ENCODE results near the gene TRIB2. TPM values are rescaled to one million over a fixed set of nuclear protein-coding genes. Genes with fewer than 3 reads are reported as not detected.

TRIB2 gene
- total and polyA plus RNA-seq, 5 experiments from 2014 or later = 22.5 to 85.1 (median 30.5) TPM

DNA sequence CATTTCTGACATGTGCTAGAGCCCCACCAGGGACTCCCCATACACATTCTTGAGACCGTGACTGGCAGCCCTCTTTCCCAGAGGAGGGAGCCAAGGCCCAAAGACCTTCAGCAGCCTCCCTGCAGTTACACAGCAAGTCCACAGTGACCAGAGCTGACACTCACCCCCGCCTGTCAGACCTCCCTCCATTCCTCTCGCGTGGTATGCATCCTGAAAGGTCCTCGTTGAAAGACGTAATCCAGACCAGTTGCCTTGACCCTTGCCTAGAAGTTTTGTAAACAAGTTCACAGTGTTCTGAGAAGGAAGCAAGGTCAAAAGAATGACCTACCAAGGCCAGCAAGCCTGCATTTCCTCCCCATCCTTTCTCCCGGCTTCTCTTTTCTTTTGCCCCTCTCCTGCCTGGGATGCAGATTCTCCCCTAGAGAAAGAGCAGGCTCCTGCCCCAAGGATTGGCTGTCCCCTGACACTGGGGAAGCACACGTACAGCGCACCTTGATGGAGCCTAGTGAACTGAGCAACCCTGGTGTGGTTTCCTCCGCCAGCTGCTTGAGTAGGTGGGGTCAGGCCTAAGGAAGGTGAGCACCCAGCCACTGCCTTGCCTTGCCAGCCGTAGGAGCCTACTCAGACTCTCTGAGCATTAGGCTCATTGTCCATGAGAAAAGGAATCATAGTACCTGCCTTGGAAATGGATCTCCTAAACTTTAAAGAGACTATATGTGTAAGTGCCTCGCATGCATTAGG is 18.3 kb downstream of the TRIB2 start:
- POLR2A ChIA-PET = interaction anchor here (1.2 kb wide), 1 partner anchor 19 kb away, joined by 3 read pairs; no protein-coding TSS in a partner anchor
- Mint-ChIP-seq H3K27me3 (no peaks in the 10 kb centered on the region), H3K4me1 (peaks cover 35 to 74% (median 63%) of the 10 kb centered on the region in 4 donors), H3K27ac (peak overlapping the region in 7 of 10 donors; percentile 18 to 76 (median 66)), H3K4me3 (peak overlapping the region in 1 of 10 donors; percentile 11), H3K36me3 (peaks cover 9 to 75% (median 18%) of the 10 kb centered on the region in 3 donors), H3K9me3 (no peaks in the 10 kb centered on the region)
- peak in 1 of 2 donors; percentile 22 for ATAC-seq
- DNase-seq = no peak

DNA sequence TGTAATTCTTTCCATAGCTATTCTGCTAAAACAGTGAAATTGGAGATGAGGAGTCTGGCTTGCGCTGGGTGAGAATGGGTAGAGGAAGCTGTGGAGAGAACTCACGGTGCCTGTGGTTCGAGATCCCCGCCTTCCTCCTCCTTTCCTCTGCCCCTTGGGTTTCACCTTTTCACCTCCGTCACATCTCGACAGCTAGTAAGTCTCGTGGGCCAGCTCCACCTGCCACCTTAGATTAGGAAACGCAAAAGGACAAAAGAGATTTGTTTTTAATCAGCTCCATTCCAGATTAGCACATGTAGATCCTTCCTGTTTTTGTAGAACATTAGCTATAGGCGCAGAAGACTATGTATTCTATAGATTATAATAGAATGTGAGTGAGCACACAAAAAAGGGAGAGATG is 20.6 kb downstream of the TRIB2 start:
- Mint-ChIP-seq H3K27me3 (no peaks in the 10 kb centered on the region), H3K36me3 (peaks cover 9 to 79% (median 28%) of the 10 kb centered on the region in 3 donors), H3K27ac (peak overlapping the region in 5 of 10 donors; percentile 31 to 80 (median 66)), H3K9me3 (no peaks in the 10 kb centered on the region), H3K4me3 (peak overlapping the region in 1 of 10 donors; percentile 8), H3K4me1 (peaks cover 30 to 55% (median 45%) of the 10 kb centered on the region in 4 donors)
- ATAC-seq (no peak), DNase-seq (no peak)
- POLR2A ChIA-PET = interaction anchor here (1.3 to 2.3 kb wide), 2 partner anchors 9 to 20 kb away, joined by 3 to 8 read pairs; no protein-coding TSS in a partner anchor

DNA sequence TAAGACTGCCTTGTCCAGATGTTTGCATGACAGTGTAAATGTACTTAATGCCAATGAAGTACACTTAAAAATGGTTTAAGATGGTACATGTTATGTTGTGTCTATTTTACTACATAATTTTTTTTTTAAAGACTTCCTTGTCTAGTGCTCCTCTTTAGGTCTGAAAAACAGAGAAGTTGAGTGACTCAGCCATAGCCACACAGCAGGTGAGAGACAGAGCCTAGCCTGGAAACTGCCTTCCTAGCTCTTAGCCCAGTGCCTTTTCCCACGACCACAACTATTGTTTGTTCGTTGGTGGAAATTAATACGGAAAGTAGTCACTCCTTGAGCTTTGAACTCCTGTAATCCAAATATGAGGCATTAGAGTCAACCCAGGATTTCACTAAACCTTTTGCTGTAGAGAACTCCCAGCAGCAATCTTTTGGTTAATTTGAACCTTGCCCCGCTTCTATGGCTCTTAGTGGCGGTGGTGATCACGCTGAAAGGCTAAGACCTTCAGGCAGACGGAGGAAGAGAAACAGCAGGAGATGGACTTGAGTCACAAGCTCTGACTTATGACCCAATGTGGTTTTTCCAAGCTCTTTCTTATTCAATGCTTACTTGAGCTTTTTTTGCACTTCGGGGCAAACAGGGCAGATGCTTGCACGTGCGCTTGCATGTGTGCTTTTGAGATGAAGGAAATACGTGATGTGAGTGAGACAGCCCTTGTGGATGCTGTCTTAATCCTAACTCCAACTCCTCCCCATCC is 21.2 kb downstream of the TRIB2 start:
- Mint-ChIP-seq H3K36me3 (peaks cover 9 to 81% (median 28%) of the 10 kb centered on the region in 3 donors), H3K27me3 (no peaks in the 10 kb centered on the region), H3K4me3 (no peak overlapping the region), H3K4me1 (peaks cover 27 to 52% (median 43%) of the 10 kb centered on the region in 4 donors), H3K27ac (peak overlapping the region in 8 of 10 donors; percentile 0 to 80 (median 36)), H3K9me3 (no peaks in the 10 kb centered on the region)
- POLR2A ChIA-PET = interaction anchor here (1.3 to 2.3 kb wide), 2 partner anchors 10 to 20 kb away, joined by 3 to 8 read pairs; no protein-coding TSS in a partner anchor
- DNase-seq = no peak
- no peak for ATAC-seq

DNA sequence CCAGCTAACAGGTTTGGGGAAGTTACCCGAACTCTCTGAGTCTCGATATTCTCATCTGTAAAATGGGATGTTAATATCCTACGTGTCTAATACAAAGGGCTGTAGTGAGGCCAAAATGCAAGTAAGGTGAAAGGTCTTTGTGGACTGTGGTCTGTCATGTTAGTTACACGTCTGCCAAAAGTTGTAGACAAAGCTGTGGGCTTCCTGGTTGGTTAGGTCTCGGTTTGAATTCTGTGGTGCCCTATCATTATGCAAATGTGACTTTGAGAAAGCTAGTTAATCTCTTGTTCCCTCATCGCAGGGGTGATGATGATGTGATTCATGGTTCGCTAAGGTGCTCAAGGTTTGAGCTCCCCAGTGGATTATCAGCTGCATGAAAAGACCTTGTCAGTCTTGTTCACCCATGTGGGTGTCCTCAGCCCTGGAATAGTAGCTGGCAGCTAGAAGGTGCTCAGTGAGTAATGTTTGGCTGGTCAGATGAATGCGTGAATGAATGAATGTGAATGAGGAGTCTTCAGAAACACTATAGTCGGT is 23.1 kb downstream of the TRIB2 start:
- DNase-seq (no peak), ATAC-seq (no peak)
- peak overlapping the region in 2 of 10 donors; percentile 42 to 43 for H3K27ac Mint-ChIP-seq
- H3K9me3 Mint-ChIP-seq = no peaks in the 10 kb centered on the region
- POLR2A ChIA-PET = interaction anchor here (0.8 kb wide), 1 partner anchor 19 kb away, joined by 4 read pairs; no protein-coding TSS in a partner anchor
- no peaks in the 10 kb centered on the region for H3K27me3 Mint-ChIP-seq
- H3K4me1 Mint-ChIP-seq = peaks cover 27 to 41% (median 32%) of the 10 kb centered on the region in 4 donors
- peaks cover 9 to 70% (median 28%) of the 10 kb centered on the region in 3 donors for H3K36me3 Mint-ChIP-seq
- no peak overlapping the region for H3K4me3 Mint-ChIP-seq

DNA sequence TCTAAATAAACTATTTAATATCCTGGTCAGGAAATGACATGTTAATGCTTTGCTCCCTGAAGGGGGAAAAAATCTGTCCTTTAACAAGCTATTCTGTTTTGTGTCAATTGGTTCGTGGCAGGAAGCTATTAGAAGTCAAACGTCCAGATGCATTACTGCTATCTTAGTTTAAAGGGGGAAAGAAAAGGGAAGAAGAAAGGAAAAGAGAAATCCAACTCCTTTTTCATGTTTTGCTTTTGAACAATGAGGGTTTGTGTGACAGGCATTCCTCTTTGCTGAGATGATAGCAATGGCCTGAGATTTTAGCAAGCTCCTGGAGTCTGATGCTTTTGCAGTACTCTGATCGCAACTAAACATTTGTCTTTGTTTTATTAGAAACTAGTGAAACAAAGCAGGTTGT is 24.6 kb downstream of the TRIB2 start:
- Mint-ChIP-seq H3K4me3 (no peak overlapping the region), H3K9me3 (no peaks in the 10 kb centered on the region), H3K4me1 (peaks cover 15 to 26% (median 19%) of the 10 kb centered on the region in 4 donors), H3K36me3 (peaks cover 9 to 56% (median 28%) of the 10 kb centered on the region in 3 donors), H3K27me3 (no peaks in the 10 kb centered on the region), H3K27ac (peak overlapping the region in 2 of 10 donors; percentile 29 to 47)
- POLR2A ChIA-PET = no interaction called here
- no peak for DNase-seq
- ATAC-seq = no peak

- POLR2A ChIA-PET = no interaction called here
- Mint-ChIP-seq H3K9me3 (no peaks in the 10 kb centered on the region), H3K27me3 (no peaks in the 10 kb centered on the region), H3K36me3 (peaks cover 9 to 47% (median 22%) of the 10 kb centered on the region in 3 donors), H3K4me3 (no peak overlapping the region), H3K4me1 (peaks cover 11 to 15% (median 13%) of the 10 kb centered on the region in 4 donors), H3K27ac (peak overlapping the region in 1 of 10 donors; percentile 51)
- ATAC-seq (no peak), DNase-seq (no peak)
These were observed 26.2 kb downstream of the TRIB2 start for GRCh38 chr2:12742891-12743290.

DNA sequence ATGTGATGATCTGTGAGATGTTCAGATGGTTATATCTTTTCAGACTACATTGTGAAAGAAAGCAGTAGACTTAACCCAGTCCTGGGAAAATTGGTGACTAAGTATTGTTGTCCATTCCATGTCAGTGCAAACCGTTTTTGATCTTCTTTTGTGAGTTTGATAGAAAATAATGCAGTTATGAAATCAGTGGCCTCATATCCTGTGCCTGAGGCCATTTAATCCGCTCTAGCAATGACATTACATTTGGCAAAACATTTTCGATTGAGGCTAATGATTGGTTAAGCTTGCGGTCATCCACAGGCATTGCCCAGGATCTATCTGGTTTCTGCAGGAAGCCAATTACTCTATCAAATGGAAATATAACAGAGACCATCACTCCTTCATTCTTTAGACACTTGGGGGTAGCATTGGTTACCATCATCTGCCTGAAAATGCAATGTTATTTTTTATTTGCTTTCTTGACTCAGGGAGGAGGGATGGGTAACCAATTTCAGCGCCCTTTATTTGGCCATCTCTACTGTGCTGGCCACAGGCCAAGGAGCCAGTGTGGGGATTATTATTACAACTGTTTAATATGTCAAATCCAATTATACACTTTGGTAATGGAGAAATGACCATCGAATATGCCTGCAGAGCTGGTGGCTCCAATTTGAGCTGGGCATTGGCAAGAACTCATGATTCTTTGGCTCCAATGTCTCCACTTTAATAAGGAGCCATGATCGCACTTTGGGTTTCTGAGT is 33.6 kb downstream of the TRIB2 start:
- H3K36me3 Mint-ChIP-seq = no peaks in the 10 kb centered on the region
- ATAC-seq (no peak), DNase-seq (no peak)
- H3K27me3 Mint-ChIP-seq = peaks cover 0 to 1% (median 0%) of the 10 kb centered on the region in 5 donors
- no peak overlapping the region for H3K4me3 Mint-ChIP-seq
- POLR2A ChIA-PET = no interaction called here
- peaks cover 0 to 2% (median 0%) of the 10 kb centered on the region in 4 donors for H3K4me1 Mint-ChIP-seq
- H3K9me3 Mint-ChIP-seq = peaks cover 0 to 4% (median 0%) of the 10 kb centered on the region in 9 donors
- H3K27ac Mint-ChIP-seq = no peak overlapping the region

- Mint-ChIP-seq H3K36me3 (no peaks in the 10 kb centered on the region), H3K27me3 (peaks cover 0 to 5% (median 0%) of the 10 kb centered on the region in 5 donors), H3K27ac (no peak overlapping the region), H3K4me3 (no peak overlapping the region), H3K4me1 (peaks cover 0 to 2% (median 0%) of the 10 kb centered on the region in 4 donors), H3K9me3 (no peaks in the 10 kb centered on the region)
- ATAC-seq (no peak), DNase-seq (no peak)
- POLR2A ChIA-PET = no interaction called here
These were observed 37.9 kb downstream of the TRIB2 start for GRCh38 chr2:12754643-12755042.

DNA sequence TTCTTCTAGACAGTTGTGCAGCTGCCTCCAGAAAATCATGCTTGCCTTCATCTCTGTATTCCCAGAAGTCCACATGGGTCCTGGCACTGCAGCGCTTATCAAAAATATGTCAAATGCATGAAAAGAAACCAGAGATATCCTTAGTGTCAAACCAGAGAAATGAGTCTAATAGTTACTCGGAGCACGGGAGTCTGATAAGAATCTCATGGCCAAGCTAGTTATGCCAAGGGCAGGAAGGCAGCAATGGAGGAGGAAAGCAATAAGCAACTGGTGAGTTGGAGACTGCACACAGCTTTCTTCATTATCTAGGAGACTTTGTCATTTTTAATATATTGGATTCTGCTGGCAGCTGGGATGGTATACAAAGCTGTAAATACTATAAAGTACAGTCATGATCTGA is 38.6 kb downstream of the TRIB2 start:
- no peak for DNase-seq
- H3K36me3 Mint-ChIP-seq = no peaks in the 10 kb centered on the region
- POLR2A ChIA-PET = no interaction called here
- no peak overlapping the region for H3K4me3 Mint-ChIP-seq
- ATAC-seq = no peak
- no peaks in the 10 kb centered on the region for H3K9me3 Mint-ChIP-seq
- no peak overlapping the region for H3K27ac Mint-ChIP-seq
- H3K4me1 Mint-ChIP-seq = peaks cover 0 to 2% (median 0%) of the 10 kb centered on the region in 4 donors
- peaks cover 0 to 5% (median 0%) of the 10 kb centered on the region in 5 donors for H3K27me3 Mint-ChIP-seq

GRCh38 chr2:12759248-12759647 is 42.5 kb downstream of the TRIB2 start:
- Mint-ChIP-seq H3K27me3 (peaks cover 0 to 5% (median 0%) of the 10 kb centered on the region in 5 donors), H3K9me3 (peaks cover 0 to 3% (median 1%) of the 10 kb centered on the region in 9 donors), H3K27ac (no peak overlapping the region), H3K4me1 (peaks cover 0 to 8% (median 2%) of the 10 kb centered on the region in 4 donors), H3K4me3 (no peak overlapping the region), H3K36me3 (peaks cover 0 to 3% (median 1%) of the 10 kb centered on the region in 3 donors)
- no peak for DNase-seq
- POLR2A ChIA-PET = no interaction called here
- no peak for ATAC-seq

DNA sequence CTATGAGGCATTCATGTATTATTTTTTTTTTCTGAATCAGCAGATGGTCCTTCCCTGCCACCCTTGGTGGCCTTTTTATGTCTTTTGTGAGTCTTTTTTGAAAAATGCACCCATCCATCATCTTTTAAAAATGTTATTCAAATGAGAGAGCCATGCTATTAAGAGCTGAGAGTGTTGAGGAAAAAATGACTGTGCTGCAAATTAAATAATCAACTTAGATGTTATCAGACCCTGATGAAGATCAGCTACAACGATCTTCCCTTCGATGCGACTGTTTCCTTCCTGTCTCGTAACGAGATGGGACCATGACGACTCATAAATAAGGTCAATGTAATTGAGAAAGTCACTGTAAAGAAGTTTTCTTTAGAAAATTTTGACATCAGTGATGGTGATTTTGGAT is 44.4 kb downstream of the TRIB2 start:
- Mint-ChIP-seq H3K9me3 (peaks cover 0 to 11% (median 4%) of the 10 kb centered on the region in 9 donors), H3K27ac (no peak overlapping the region), H3K4me3 (no peak overlapping the region), H3K27me3 (peaks cover 0 to 5% (median 3%) of the 10 kb centered on the region in 5 donors), H3K4me1 (peaks cover 0 to 8% (median 3%) of the 10 kb centered on the region in 4 donors), H3K36me3 (peaks cover 0 to 8% (median 5%) of the 10 kb centered on the region in 3 donors)
- POLR2A ChIA-PET = no interaction called here
- ATAC-seq (no peak), DNase-seq (no peak)

DNA sequence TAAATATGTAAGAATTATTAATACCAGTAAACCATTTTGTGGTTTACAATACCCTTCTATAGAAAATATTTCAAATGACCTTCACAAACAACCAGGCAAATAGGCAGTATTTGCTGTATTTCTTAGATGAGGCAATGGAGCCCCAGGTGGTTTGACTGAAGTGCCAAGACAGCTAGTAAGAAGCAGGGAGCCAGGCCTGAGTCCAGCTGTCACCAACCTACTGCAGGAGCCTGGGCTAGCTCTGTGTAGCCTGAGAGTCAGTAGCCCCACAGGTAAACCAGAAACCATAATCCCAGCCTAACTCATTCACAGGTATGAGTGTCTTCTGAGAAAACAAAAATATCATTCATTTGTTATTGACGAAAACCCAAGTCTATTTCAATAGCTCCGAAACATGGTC is 45.6 kb downstream of the TRIB2 start:
- POLR2A ChIA-PET = no interaction called here
- Mint-ChIP-seq H3K4me1 (peaks cover 0 to 8% (median 3%) of the 10 kb centered on the region in 4 donors), H3K27ac (no peak overlapping the region), H3K4me3 (no peak overlapping the region), H3K27me3 (peaks cover under 1 to 8% (median 4%) of the 10 kb centered on the region in 5 donors), H3K9me3 (peaks cover 0 to 11% (median 4%) of the 10 kb centered on the region in 9 donors), H3K36me3 (peaks cover 0 to 8% (median 5%) of the 10 kb centered on the region in 3 donors)
- no peak for DNase-seq
- ATAC-seq = no peak

All from naive thymus-derived CD8-positive, alpha-beta T cell (primary cell).